Transverse colon (tissue), 4 donors: Measurements from ENCODE around the gene ZNF652. TPM values are rescaled to one million over a fixed set of nuclear protein-coding genes. Genes with fewer than 3 reads are reported as not detected.

Experiments used
- DNase-seq: peaks from one replicate; pipeline ENCODE4 v3.0.0-alpha.2; 2019
- H3K27ac ChIP-seq, 4 donors: fragments of 200-600 bp; sonication (generic); 2 replicates each; pipeline ENCODE4 v1.5.1; 2016 to 2018; ENCODE audit warnings: inconsistent platforms in 4 of 4
- H3K27me3 ChIP-seq: fragments of 200-600 bp; sonication (generic); 2 replicates; pipeline ENCODE4 v1.5.1; 2017; ENCODE audit warnings: inconsistent platforms
- H3K36me3 ChIP-seq, 4 donors: fragments of 200-600 bp; sonication (generic); 2 replicates each; pipeline ENCODE4 v1.5.1; 2017 to 2019; ENCODE audit warnings: inconsistent platforms in 4 of 4
- H3K4me1 ChIP-seq, 4 donors: fragments of 200-600 bp; sonication (generic); 2 replicates each; pipeline ENCODE4 v1.5.1; 2017 to 2020; ENCODE audit warnings: inconsistent platforms in 4 of 4
- H3K4me3 ChIP-seq, 4 donors: fragments of 200-600 bp; sonication (generic); 1 replicate in 1 of 4; 2 replicates in 3 of 4; pipeline versions ENCODE4 v1.5.1 to v1.6.1; 2017 to 2019; ENCODE audit warnings: inconsistent platforms in 4 of 4
- H3K9me3 ChIP-seq, 2 donors: fragments of 200-600 bp; sonication (generic); 2 replicates each; pipeline ENCODE4 v1.5.1; 2017 to 2019; ENCODE audit warnings: inconsistent platforms in 2 of 2
- EP300 ChIP-seq: sonication (generic); formaldehyde crosslinking; IDR thresholded peaks from one replicate; pipeline ENCODE4 v1.6.1; 2017; ENCODE audit warnings: antibody characterized with exemption, low read depth
- POLR2A ChIP-seq: fragments of 450-650 bp; IDR thresholded peaks from one replicate; pipeline ENCODE4 v1.6.1; 2016; ENCODE audit warnings: antibody characterized with exemption, mild to moderate bottlenecking, moderate library complexity
- POLR2AphosphoS5 ChIP-seq, 3 donors: sonication (generic); formaldehyde crosslinking; IDR thresholded peaks; one replicate each; pipeline ENCODE4 v1.6.1; 2016; ENCODE audit warnings: antibody characterized with exemption in 3 of 3
- WGBS, 2 donors: methylation state at CpG; one replicate each; pipeline ENCODE4 v1.1.5; 2018; ENCODE audit warnings: low coverage in 1 of 2; 5-methylcytosine and 5-hydroxymethylcytosine counted together
- in situ Hi-C, 4 donors: fragments of 200-750 bp; cut with MboI; loops; one replicate each; pipeline versions ENCODE4 v1.15.0 to v1.15.1; 2017; ENCODE audit warnings: low sequenced_read_pairs in 3 of 4, low pct_ligation_motif_present in 1 of 4, low pct_unique_long_range_greater_than_20kb in 1 of 4
- intact Hi-C: fragments of 100-400 bp; cut with DNase I; formaldehyde crosslinking; loops from one replicate; pipeline ENCODE4 v1.15.1; 2023; ENCODE audit warnings: low total_unique reads
- total RNA-seq, 4 donors: library from RNA; depleted of rRNA; stranded (reverse); fragments of >200 nt; gene quantifications; one replicate each; pipeline ENCODE4 v1.1.0, GENCODE V29; 2016
- TF ChIP-seq, protein P1 (sequence below), 5 experiments: fragments of 200-600 bp in 3 of 5; fragments of 450-650 bp in 2 of 5; sonication (generic) in 3 of 5; IDR thresholded peaks; 1 replicate in 2 of 5; 2 replicates in 3 of 5; pipeline ENCODE4 v1.5.1; 2016 to 2017; ENCODE audit warnings: antibody characterized with exemption in 5 of 5, inconsistent platforms in 3 of 5, mild to moderate bottlenecking in 2 of 5, moderate library complexity in 1 of 5

ZNF652 gene
- total RNA-seq, 4 donors from 2014 or later = 25.8 to 55.6 (median 50.2) TPM

GRCh38 chr17:49315551-49316257, 46.3 kb downstream of the ZNF652 start:
- 16 to 37% methylated on average over 5 to 9 of the region's 9 CpGs for WGBS, 2 donors
- in situ Hi-C loops = loop anchor here in 3 of 4 donors (5.0 to 25.0 kb wide), 3 partner anchors 69 to 247 kb away; no protein-coding TSS in a partner anchor
- H3K4me3 ChIP-seq = peak overlapping the region in 1 of 4 donors; percentile 4

GRCh38 chr17:49312722-49313121, 49.3 kb downstream of the ZNF652 start:
- no peak for DNase-seq
- in situ Hi-C loops = loop anchor here (5.0 to 25.0 kb wide), 3 partner anchors 72 to 250 kb away; no protein-coding TSS in a partner anchor
- 60 to 74% methylated on average over 3 of the region's 3 CpGs for WGBS, 2 donors
- TF ChIP-seq EP300 (no peak), POLR2A (no peak), POLR2AphosphoS5 (IDR thresholded peaks at IDR 0.05) (no peak)
- TF ChIP-seq, protein P1, sequence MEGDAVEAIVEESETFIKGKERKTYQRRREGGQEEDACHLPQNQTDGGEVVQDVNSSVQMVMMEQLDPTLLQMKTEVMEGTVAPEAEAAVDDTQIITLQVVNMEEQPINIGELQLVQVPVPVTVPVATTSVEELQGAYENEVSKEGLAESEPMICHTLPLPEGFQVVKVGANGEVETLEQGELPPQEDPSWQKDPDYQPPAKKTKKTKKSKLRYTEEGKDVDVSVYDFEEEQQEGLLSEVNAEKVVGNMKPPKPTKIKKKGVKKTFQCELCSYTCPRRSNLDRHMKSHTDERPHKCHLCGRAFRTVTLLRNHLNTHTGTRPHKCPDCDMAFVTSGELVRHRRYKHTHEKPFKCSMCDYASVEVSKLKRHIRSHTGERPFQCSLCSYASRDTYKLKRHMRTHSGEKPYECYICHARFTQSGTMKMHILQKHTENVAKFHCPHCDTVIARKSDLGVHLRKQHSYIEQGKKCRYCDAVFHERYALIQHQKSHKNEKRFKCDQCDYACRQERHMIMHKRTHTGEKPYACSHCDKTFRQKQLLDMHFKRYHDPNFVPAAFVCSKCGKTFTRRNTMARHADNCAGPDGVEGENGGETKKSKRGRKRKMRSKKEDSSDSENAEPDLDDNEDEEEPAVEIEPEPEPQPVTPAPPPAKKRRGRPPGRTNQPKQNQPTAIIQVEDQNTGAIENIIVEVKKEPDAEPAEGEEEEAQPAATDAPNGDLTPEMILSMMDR (IDR thresholded peaks at IDR 0.05) = no peak
- H3K4me1 ChIP-seq = peaks cover 0 to 13% (median 0%) of the 10 kb centered on the region in 4 donors
- H3K9me3 ChIP-seq = no peaks in the 10 kb centered on the region
- H3K36me3 ChIP-seq = peaks cover 0 to 23% (median 7%) of the 10 kb centered on the region in 4 donors
- no peaks in the 10 kb centered on the region for H3K27me3 ChIP-seq
- H3K4me3 ChIP-seq = no peak overlapping the region
- no peak overlapping the region for H3K27ac ChIP-seq
- intact Hi-C loops = no loop called here

More at GRCh38 chr17:49315551-49316257, 46.3 kb downstream of the ZNF652 start:
- no peaks in the 10 kb centered on the region for H3K27me3 ChIP-seq
- TF ChIP-seq POLR2A = no peak
- TF ChIP-seq, protein P1 (IDR thresholded peaks at IDR 0.05) = peak; percentile 74 to 86 (median 84)
- TF ChIP-seq EP300 = no peak
- TF ChIP-seq POLR2AphosphoS5 (IDR thresholded peaks at IDR 0.05) = peak in 1 of 3 donors; percentile 13
- no peaks in the 10 kb centered on the region for H3K9me3 ChIP-seq
- H3K27ac ChIP-seq = peak overlapping the region in 1 of 4 donors; percentile 32
- intact Hi-C loops = loop anchor here (2.0 kb wide), 1 partner anchor 79 kb away; no protein-coding TSS in a partner anchor
- H3K4me1 ChIP-seq = peaks cover 0 to 13% (median 0%) of the 10 kb centered on the region in 4 donors
- DNase-seq = peak; percentile 79
- peaks cover 0 to 18% (median 6%) of the 10 kb centered on the region in 4 donors for H3K36me3 ChIP-seq

- DNase-seq = no peak
- Histone ChIP-seq H3K27ac (no peak overlapping the region), H3K4me1 (peaks cover 0 to 18% (median 10%) of the 10 kb centered on the region in 4 donors), H3K36me3 (peaks cover 0 to 14% (median 3%) of the 10 kb centered on the region in 4 donors), H3K9me3 (no peaks in the 10 kb centered on the region), H3K27me3 (no peaks in the 10 kb centered on the region), H3K4me3 (no peak overlapping the region)
- TF ChIP-seq, protein P1 (IDR thresholded peaks at IDR 0.05) = no peak
- no peak for TF ChIP-seq POLR2A
- in situ Hi-C loops (loop anchor here in 2 of 4 donors (25.0 kb wide), 1 partner anchor 262 kb away; no protein-coding TSS in a partner anchor), intact Hi-C loops (no loop called here)
- WGBS, 2 donors = 87 to 90% methylated on average over 3 of the region's 3 CpGs
These were observed 62.1 kb downstream of the ZNF652 start for GRCh38 chr17:49299996-49300395.

- TF ChIP-seq EP300 (no peak), POLR2AphosphoS5 (IDR thresholded peaks at IDR 0.05) (no peak), POLR2A (no peak)
- TF ChIP-seq, protein P1 (IDR thresholded peaks at IDR 0.05) = no peak
- no peak overlapping the region for H3K27ac ChIP-seq
- peaks cover 0 to 18% (median 10%) of the 10 kb centered on the region in 4 donors for H3K4me1 ChIP-seq
- 71 to 86% methylated on average over 1 to 13 of the region's 13 CpGs for WGBS, 2 donors
- H3K27me3 ChIP-seq = no peaks in the 10 kb centered on the region
- no peaks in the 10 kb centered on the region for H3K9me3 ChIP-seq
- no peak for DNase-seq
- peaks cover 0 to 14% (median 3%) of the 10 kb centered on the region in 4 donors for H3K36me3 ChIP-seq
- intact Hi-C loops = no loop called here
- in situ Hi-C loops = no loop called here
- H3K4me3 ChIP-seq = no peak overlapping the region
These were observed 63.6 kb downstream of the ZNF652 start for GRCh38 chr17:49298371-49298976.
